Caco-2 (cell line): ENCODE data around the gene GAMT. TPM values are rescaled to one million over a fixed set of nuclear protein-coding genes. Genes with fewer than 3 reads are reported as not detected.

ENCODE experiments used
- BruUV-seq: library from RNA; stranded (reverse); fragments of 400-500 nt; replicated peaks from 2 replicates; lab custom pipeline; 2021; lab: Mats Ljungman, UMichigan
- CTCF ChIA-PET: fragments of 300-600 bp; sonication (Branson Sonifier 250); formaldehyde crosslinking; loops from one replicate; lab custom pipeline; 2022; ENCODE audit warnings: antibody characterized with exemption; lab: Charles Lee
- POLR2A ChIA-PET: fragments of 300-600 bp; sonication (Branson Sonifier 250); formaldehyde crosslinking; loops from one replicate; lab custom pipeline; 2022; ENCODE audit warnings: antibody characterized with exemption; lab: Charles Lee
- DNase-seq, 2 experiments: peaks; one replicate each; pipeline versions ENCODE4 v3.0.0 to v3.0.0-alpha.2; 2020 to 2022
- H3K27me3 ChIP-seq: replicated peaks from 2 replicates; pipeline ENCODE4 v1.6.0; 2011; ENCODE audit warnings: low read length; ENCODE audit not compliant: control insufficient read depth, insufficient read depth
- H3K36me3 ChIP-seq: 2 replicates; pipeline ENCODE4 v1.5.1; 2011; ENCODE audit warnings: low read length; ENCODE audit not compliant: control insufficient read depth, insufficient read depth
- H3K4me1 ChIP-seq: fragments of 250-450 bp; sonication (Bioruptor Pico); 2 replicates; pipeline ENCODE4 v1.5.1; 2020; ENCODE audit warnings: mild to moderate bottlenecking
- H3K4me3 ChIP-seq: 2 replicates; pipeline ENCODE4 v1.5.1; 2011; ENCODE audit warnings: low read depth, mild to moderate bottlenecking, control low read depth, low read length
- H3K9me3 ChIP-seq: fragments of 250-450 bp; sonication (Bioruptor Pico); 2 replicates; pipeline ENCODE4 v1.5.1; 2020; ENCODE audit warnings: mild to moderate bottlenecking, moderate library complexity
- H3K27ac Mint-ChIP-seq: one replicate; pipeline ENCODE4 v1.8.0; 2022; ENCODE audit warnings: mixed read lengths; ENCODE audit not compliant: unreplicated experiment
- H3K27me3 Mint-ChIP-seq: one replicate; pipeline ENCODE4 v1.8.0; 2022; ENCODE audit warnings: mixed read lengths; ENCODE audit not compliant: insufficient read depth, unreplicated experiment
- H3K36me3 Mint-ChIP-seq: one replicate; pipeline ENCODE4 v1.8.0; 2022; ENCODE audit warnings: mild to moderate bottlenecking, mixed read lengths; ENCODE audit not compliant: insufficient read depth, unreplicated experiment
- H3K4me1 Mint-ChIP-seq: one replicate; pipeline ENCODE4 v1.8.0; 2022; ENCODE audit warnings: low read depth, mixed read lengths; ENCODE audit not compliant: unreplicated experiment
- H3K4me3 Mint-ChIP-seq: one replicate; pipeline ENCODE4 v1.8.0; 2022; ENCODE audit warnings: mild to moderate bottlenecking, moderate library complexity, mixed read lengths; ENCODE audit not compliant: unreplicated experiment
- H3K9me3 Mint-ChIP-seq: one replicate; pipeline ENCODE4 v1.8.0; 2022; ENCODE audit warnings: mixed read lengths; ENCODE audit not compliant: unreplicated experiment
- CTCF ChIP-seq, 2 experiments: fragments of 200-600 bp in 1 of 2; IDR thresholded peaks; 1 replicate in 1 of 2; 2 replicates in 1 of 2; pipeline versions ENCODE4 v1.5.1 to v1.8.0; 2011 to 2022; ENCODE audit warnings: antibody characterized with exemption in 1 of 2, control low read depth in 1 of 2, inconsistent platforms in 1 of 2, low read depth in 1 of 2, low read length in 1 of 2, mild to moderate bottlenecking in 1 of 2, moderate library complexity in 1 of 2; ENCODE audit not compliant: insufficient read depth in 1 of 2, severe bottlenecking in 1 of 2, unreplicated experiment in 1 of 2
- intact Hi-C: fragments of 100-400 bp; cut with micrococcal nuclease; formaldehyde crosslinking; loops from one replicate; pipeline ENCODE4 v1.10.0; 2022; ENCODE audit not compliant: unreplicated experiment
- total RNA-seq: library from RNA; stranded (reverse); gene quantifications from 2 replicates; pipeline ENCODE4 v1.2.3, GENCODE V29; 2022

Gene GAMT
- total RNA-seq, 1 experiment from 2014 or later = 75.7 TPM

GRCh38 chr19:1435378-1435989 lies 34.1 kb upstream of the GAMT start:
- POLR2A ChIA-PET = no interaction called here
- Mint-ChIP-seq H3K36me3 (peaks cover 86% of the 10 kb centered on the region), H3K9me3 (no peaks in the 10 kb centered on the region), H3K4me1 (no peaks in the 10 kb centered on the region), H3K27me3 (no peaks in the 10 kb centered on the region), H3K27ac (no peak overlapping the region), H3K4me3 (no peak overlapping the region)
- Histone ChIP-seq H3K36me3 (peaks cover 5% of the 10 kb centered on the region), H3K27me3 (no peaks in the 10 kb centered on the region), H3K4me3 (no peak overlapping the region), H3K4me1 (peaks cover 17% of the 10 kb centered on the region), H3K9me3 (no peaks in the 10 kb centered on the region)
- no peak for TF ChIP-seq CTCF (IDR thresholded peaks at IDR 0.05; ENCODE audit: insufficient read depth in 1 of 2, low read depth in 1 of 2, low read length in 1 of 2, severe bottlenecking in 1 of 2, unreplicated experiment in 1 of 2)
- CTCF ChIA-PET = no interaction called here
- no TSS peak for BruUV-seq
- no peak for DNase-seq
- intact Hi-C loops = no loop called here

GRCh38 chr19:1434577-1435060 lies 33.3 kb upstream of the GAMT start:
- Histone ChIP-seq H3K27me3 (no peaks in the 10 kb centered on the region), H3K36me3 (peaks cover 2% of the 10 kb centered on the region; the same call in 1 of the 2 replicates), H3K4me1 (peaks cover 9% of the 10 kb centered on the region), H3K4me3 (no peak overlapping the region), H3K9me3 (no peaks in the 10 kb centered on the region)
- Mint-ChIP-seq H3K4me1 (no peaks in the 10 kb centered on the region), H3K36me3 (peaks cover 86% of the 10 kb centered on the region), H3K27me3 (no peaks in the 10 kb centered on the region), H3K4me3 (no peak overlapping the region), H3K27ac (no peak overlapping the region), H3K9me3 (no peaks in the 10 kb centered on the region)
- no peak for DNase-seq
- POLR2A ChIA-PET = no interaction called here
- CTCF ChIA-PET = no interaction called here
- intact Hi-C loops = no loop called here
- no peak for TF ChIP-seq CTCF (IDR thresholded peaks at IDR 0.05; ENCODE audit: insufficient read depth in 1 of 2, low read depth in 1 of 2, low read length in 1 of 2, severe bottlenecking in 1 of 2, unreplicated experiment in 1 of 2)
- no TSS peak for BruUV-seq

GRCh38 chr19:1434040-1434366 lies 32.7 kb upstream of the GAMT start:
- Histone ChIP-seq H3K36me3 (no peaks in the 10 kb centered on the region; the same call in 1 of the 2 replicates), H3K4me1 (0 out of 2 replicates have a peak, but pooled peaks cover 5% of the 10 kb centered on the region), H3K9me3 (no peaks in the 10 kb centered on the region), H3K4me3 (no peak overlapping the region), H3K27me3 (no peaks in the 10 kb centered on the region)
- H3K27me3 Mint-ChIP-seq = no peaks in the 10 kb centered on the region
- TF ChIP-seq CTCF (IDR thresholded peaks at IDR 0.05; ENCODE audit: insufficient read depth in 1 of 2, low read depth in 1 of 2, low read length in 1 of 2, severe bottlenecking in 1 of 2, unreplicated experiment in 1 of 2) = no peak
- no peak for DNase-seq
- no peaks in the 10 kb centered on the region for H3K4me1 Mint-ChIP-seq
- H3K27ac Mint-ChIP-seq = no peak overlapping the region
- no peak overlapping the region for H3K4me3 Mint-ChIP-seq
- no peaks in the 10 kb centered on the region for H3K9me3 Mint-ChIP-seq
- peaks cover 83% of the 10 kb centered on the region for H3K36me3 Mint-ChIP-seq
- no TSS peak for BruUV-seq
- CTCF ChIA-PET = no interaction called here
- POLR2A ChIA-PET = no interaction called here
- intact Hi-C loops = no loop called here
